Hepatocyte (in vitro differentiated cells): ENCODE data around the gene DLGAP4. TPM values are rescaled to one million over a fixed set of nuclear protein-coding genes. Genes with fewer than 3 reads are reported as not detected.

Experiments
- DNase-seq: peaks from one replicate; pipeline ENCODE4 v3.0.0-alpha.2; 2016; ENCODE audit warnings: low spot score
- H2AFZ ChIP-seq: fragments of 200-600 bp; sonication (generic); 2 replicates; pipeline ENCODE4 v1.6.0; 2016; ENCODE audit warnings: antibody characterized with exemption, mild to moderate bottlenecking
- H3K27ac ChIP-seq: fragments of 200-600 bp; sonication (generic); 2 replicates; pipeline ENCODE4 v1.5.1; 2016; ENCODE audit warnings: mild to moderate bottlenecking
- H3K27me3 ChIP-seq: fragments of 200-600 bp; sonication (generic); 2 replicates; pipeline ENCODE4 v1.6.1; 2016
- H3K36me3 ChIP-seq: fragments of 200-600 bp; sonication (generic); replicated peaks from 2 replicates; pipeline ENCODE4 v1.5.1; 2016; ENCODE audit warnings: low read depth; ENCODE audit not compliant: insufficient read depth
- H3K4me1 ChIP-seq: fragments of 200-600 bp; sonication (generic); 2 replicates; pipeline ENCODE4 v1.5.1; 2016; ENCODE audit warnings: mild to moderate bottlenecking, moderate library complexity; ENCODE audit not compliant: insufficient read depth
- H3K4me2 ChIP-seq: fragments of 200-600 bp; sonication (generic); 2 replicates; pipeline ENCODE4 v1.6.0; 2016
- H3K4me3 ChIP-seq: fragments of 200-600 bp; sonication (generic); 2 replicates; pipeline ENCODE4 v1.5.1; 2016; ENCODE audit warnings: mild to moderate bottlenecking
- H3K79me2 ChIP-seq: fragments of 200-600 bp; sonication (generic); 2 replicates; pipeline ENCODE4 v1.6.0; 2017; ENCODE audit warnings: mild to moderate bottlenecking
- H3K9me2 ChIP-seq: fragments of 200-600 bp; sonication (generic); replicated peaks from 2 replicates; pipeline ENCODE4 v1.6.0; 2017; ENCODE audit warnings: mild to moderate bottlenecking; ENCODE audit not compliant: insufficient read depth
- H3K9me3 ChIP-seq: fragments of 200-600 bp; sonication (generic); 2 replicates; pipeline ENCODE4 v1.5.1; 2016; ENCODE audit warnings: low read depth, mild to moderate bottlenecking
- H4K20me1 ChIP-seq: fragments of 200-600 bp; sonication (generic); 2 replicates; pipeline ENCODE4 v1.6.0; 2016; ENCODE audit warnings: mild to moderate bottlenecking; ENCODE audit not compliant: insufficient read depth, poor library complexity, severe bottlenecking
- CTCF ChIP-seq: fragments of 200-600 bp; sonication (generic); IDR thresholded peaks from 2 replicates; pipeline ENCODE4 v1.5.1; 2016; ENCODE audit warnings: antibody characterized with exemption, mild to moderate bottlenecking; ENCODE audit not compliant: poor library complexity
- EZH2 ChIP-seq: fragments of 200-600 bp; sonication (generic); IDR thresholded peaks from 2 replicates; pipeline ENCODE4 v1.6.1; 2016; ENCODE audit warnings: antibody characterized with exemption, mild to moderate bottlenecking, borderline replicate concordance
- EZH2phosphoT487 ChIP-seq: fragments of 200-600 bp; sonication (generic); IDR thresholded peaks from one replicate; pipeline ENCODE4 v1.6.1; 2018; ENCODE audit warnings: antibody characterized with exemption, mild to moderate bottlenecking, low read depth, moderate library complexity; ENCODE audit not compliant: unreplicated experiment, severe bottlenecking
- WGBS: methylation state at CpG from one replicate; pipeline ENCODE4 v1.1.6; 2016; ENCODE audit warnings: low lambda C conversion rate; ENCODE audit errors: missing lambda C conversion rate; 5-methylcytosine and 5-hydroxymethylcytosine counted together
- polyA plus RNA-seq: library from polyadenylated mRNA; unstranded; fragments of >200 nt; fragmentation: Nextera tagmentation; extraction: Ambion mirVana; gene quantifications from 2 replicates; pipeline ENCODE4 v1.2.1, GENCODE V29; 2016
- total RNA-seq: library from RNA; depleted of rRNA; stranded (reverse); fragments of >200 nt; gene quantifications from 2 replicates; pipeline ENCODE4 v1.2.3, GENCODE V29; 2014

DLGAP4 gene
- total and polyA plus RNA-seq, 2 experiments from 2014 or later: 16.5 to 39.4 TPM

- Histone ChIP-seq H3K79me2 (no peaks in the 10 kb centered on the region), H3K27me3 (peaks cover 4% of the 10 kb centered on the region), H3K4me3 (no peak overlapping the region), H3K27ac (no peak overlapping the region), H3K36me3 (no peaks in the 10 kb centered on the region), H3K4me1 (no peaks in the 10 kb centered on the region), H2AFZ (no peak overlapping the region), H3K9me2 (no peaks in the 10 kb centered on the region), H3K9me3 (no peaks in the 10 kb centered on the region), H4K20me1 (no peaks in the 10 kb centered on the region), H3K4me2 (no peak overlapping the region)
- DNase-seq: no peak
- WGBS: 71% methylated on average over 6 of the region's 6 CpGs
- no peak for TF ChIP-seq EZH2phosphoT487
- no peak for TF ChIP-seq EZH2
- TF ChIP-seq CTCF: no peak
Observed at GRCh38 chr20:36390719-36391415, 84.7 kb downstream of the DLGAP4 start.

- 37% methylated on average over 5 of the region's 5 CpGs for WGBS
- H2AFZ ChIP-seq: no peak overlapping the region
- TF ChIP-seq EZH2phosphoT487 (no peak), EZH2 (no peak), CTCF (no peak)
Observed at GRCh38 chr20:36391456-36391855, 85.3 kb downstream of the DLGAP4 start.

GRCh38 chr20:36391955-36392354, 85.8 kb downstream of the DLGAP4 start:
- H3K27me3 ChIP-seq: peaks cover 4% of the 10 kb centered on the region
- TF ChIP-seq EZH2phosphoT487: no peak
- no peak for TF ChIP-seq EZH2
- no peak for DNase-seq
- WGBS: 55% methylated on average over 5 of the region's 5 CpGs
- H3K36me3 ChIP-seq: no peaks in the 10 kb centered on the region
- H3K9me2 ChIP-seq: no peaks in the 10 kb centered on the region
- no peaks in the 10 kb centered on the region for H3K79me2 ChIP-seq
- no peak overlapping the region for H3K27ac ChIP-seq
- no peak overlapping the region for H3K4me3 ChIP-seq
- H3K4me1 ChIP-seq: no peaks in the 10 kb centered on the region
- no peak overlapping the region for H3K4me2 ChIP-seq
- H4K20me1 ChIP-seq: no peaks in the 10 kb centered on the region
- H3K9me3 ChIP-seq: no peaks in the 10 kb centered on the region
- H2AFZ ChIP-seq: no peak overlapping the region

More at GRCh38 chr20:36391456-36391855, 85.3 kb downstream of the DLGAP4 start:
- H3K27ac ChIP-seq: no peak overlapping the region
- DNase-seq: no peak
- no peaks in the 10 kb centered on the region for H3K36me3 ChIP-seq
- no peaks in the 10 kb centered on the region for H3K9me3 ChIP-seq
- H3K27me3 ChIP-seq: peaks cover 4% of the 10 kb centered on the region
- H3K4me2 ChIP-seq: no peak overlapping the region
- H3K9me2 ChIP-seq: no peaks in the 10 kb centered on the region
- no peaks in the 10 kb centered on the region for H4K20me1 ChIP-seq
- no peak overlapping the region for H3K4me3 ChIP-seq
- H3K79me2 ChIP-seq: no peaks in the 10 kb centered on the region
- H3K4me1 ChIP-seq: no peaks in the 10 kb centered on the region

- H3K36me3 ChIP-seq: no peaks in the 10 kb centered on the region
- H3K9me3 ChIP-seq: no peaks in the 10 kb centered on the region
- no peaks in the 10 kb centered on the region for H4K20me1 ChIP-seq
- TF ChIP-seq EZH2 (no peak), CTCF (no peak), EZH2phosphoT487 (no peak)
- H3K4me1 ChIP-seq: no peaks in the 10 kb centered on the region
- no peak overlapping the region for H2AFZ ChIP-seq
- H3K4me2 ChIP-seq: no peak overlapping the region
- H3K27me3 ChIP-seq: peaks cover 4% of the 10 kb centered on the region
- DNase-seq: no peak
- WGBS: 76% methylated on average over 2 of the region's 3 CpGs
- no peaks in the 10 kb centered on the region for H3K9me2 ChIP-seq
- H3K79me2 ChIP-seq: no peaks in the 10 kb centered on the region
- no peak overlapping the region for H3K4me3 ChIP-seq
- H3K27ac ChIP-seq: no peak overlapping the region
Observed at GRCh38 chr20:36392989-36393388, 86.8 kb downstream of the DLGAP4 start.
